Measurements from ENCODE around the gene UBE2M. TPM values are rescaled to one million over a fixed set of nuclear protein-coding genes. Genes with fewer than 3 reads are reported as not detected.
A peak's percentile ranks its signal among the peaks of the same experiment; 100 is the strongest.

UBE2M gene
- total RNA-seq, 1 donor from 2014 or later, result 106 TPM

GRCh38 chr19:58570770-58571574 lies 12.6 kb upstream of the UBE2M start:
- DNase-seq (ENCODE audit: low read depth, low spot score), result no peak

- no peak for DNase-seq (ENCODE audit: low read depth, low spot score)
Measured at GRCh38 chr19:58569943-58570670, 11.7 kb upstream of the UBE2M start.

GRCh38 chr19:58569191-58569942 lies 11.0 kb upstream of the UBE2M start:
- no peak for DNase-seq (ENCODE audit: low read depth, low spot score)

GRCh38 chr19:58568453-58569130 lies 10.2 kb upstream of the UBE2M start:
- DNase-seq (ENCODE audit: low read depth, low spot score), result no peak

- no peak for DNase-seq (ENCODE audit: low read depth, low spot score)
Measured at GRCh38 chr19:58566989-58567388, 8.6 kb upstream of the UBE2M start.

GRCh38 chr19:58563823-58564222 lies 5.4 kb upstream of the UBE2M start:
- DNase-seq (ENCODE audit: low read depth, low spot score), result no peak

- no peak for DNase-seq (ENCODE audit: low read depth, low spot score)
Measured at GRCh38 chr19:58563034-58563573, 4.7 kb upstream of the UBE2M start.

- no peak for DNase-seq (ENCODE audit: low read depth, low spot score)
Measured at GRCh38 chr19:58562122-58563033, 4.0 kb upstream of the UBE2M start.

- no peak for DNase-seq (ENCODE audit: low read depth, low spot score)
Measured at GRCh38 chr19:58561373-58562121, 3.1 kb upstream of the UBE2M start.

- DNase-seq (ENCODE audit: low read depth, low spot score), result no peak
Measured at GRCh38 chr19:58560921-58561320, 2.5 kb upstream of the UBE2M start.

- DNase-seq (ENCODE audit: low read depth, low spot score), result no peak
Measured at GRCh38 chr19:58560007-58560887, 1.8 kb upstream of the UBE2M start.

- DNase-seq (ENCODE audit: low read depth, low spot score), result peak; percentile 62
Measured at GRCh38 chr19:58559275-58560006, 1.0 kb upstream of the UBE2M start.

- peak; percentile 89 for DNase-seq (ENCODE audit: low read depth, low spot score)
Measured at GRCh38 chr19:58558623-58559274, 338 bp upstream of the UBE2M start.

GRCh38 chr19:58557221-58558065 lies 968 bp downstream of the UBE2M start:
- DNase-seq (ENCODE audit: low read depth, low spot score), result no peak

GRCh38 chr19:58556622-58557220 lies 1.7 kb downstream of the UBE2M start:
- no peak for DNase-seq (ENCODE audit: low read depth, low spot score)
